ENCODE results near the gene SPX. TPM values are rescaled to one million over a fixed set of nuclear protein-coding genes. Genes with fewer than 3 reads are reported as not detected.

The SPX gene
- total RNA-seq, 1 experiment from 2014 or later = 6.9 TPM

GRCh38 chr12:21538061-21538653, 12.1 kb downstream of the SPX start:
- Mint-ChIP-seq H3K27me3 (ENCODE audit: insufficient read depth, unreplicated experiment) (no peaks in the 10 kb centered on the region), H3K36me3 (ENCODE audit: insufficient read depth, unreplicated experiment) (no peaks in the 10 kb centered on the region), H3K4me1 (ENCODE audit: low read depth, unreplicated experiment) (no peaks in the 10 kb centered on the region), H3K4me3 (ENCODE audit: unreplicated experiment) (no peak overlapping the region), H3K27ac (ENCODE audit: unreplicated experiment) (no peak overlapping the region), H3K9me3 (ENCODE audit: unreplicated experiment) (no peaks in the 10 kb centered on the region)
- CTCF ChIA-PET = no interaction called here
- DNase-seq = no peak
- Histone ChIP-seq H3K36me3 (ENCODE audit: control insufficient read depth, insufficient read depth, low read length) (no peaks in the 10 kb centered on the region), H3K4me3 (ENCODE audit: low read depth, low read length) (no peak overlapping the region), H3K9me3 (no peaks in the 10 kb centered on the region), H3K27me3 (replicated peaks; ENCODE audit: control insufficient read depth, insufficient read depth, low read length) (no peaks in the 10 kb centered on the region), H3K4me1 (no peaks in the 10 kb centered on the region)
- no TSS peak for BruUV-seq (replicated peaks)
- intact Hi-C loops (cut with micrococcal nuclease; ENCODE audit: unreplicated experiment) = no loop called here
- POLR2A ChIA-PET = no interaction called here
- no peak for TF ChIP-seq CTCF (IDR thresholded peaks at IDR 0.05; ENCODE audit: insufficient read depth in 1 of 2, low read depth in 1 of 2, low read length in 1 of 2, severe bottlenecking in 1 of 2, unreplicated experiment in 1 of 2)

GRCh38 chr12:21539797-21540196, 13.7 kb downstream of the SPX start:
- TF ChIP-seq CTCF (IDR thresholded peaks at IDR 0.05; ENCODE audit: insufficient read depth in 1 of 2, low read depth in 1 of 2, low read length in 1 of 2, severe bottlenecking in 1 of 2, unreplicated experiment in 1 of 2) = no peak
- ChIA-PET CTCF (no interaction called here), POLR2A (no interaction called here)
- H3K27ac Mint-ChIP-seq (ENCODE audit: unreplicated experiment) = no peak overlapping the region
- no peaks in the 10 kb centered on the region for H3K36me3 Mint-ChIP-seq (ENCODE audit: insufficient read depth, unreplicated experiment)
- H3K36me3 ChIP-seq (ENCODE audit: control insufficient read depth, insufficient read depth, low read length) = no peaks in the 10 kb centered on the region
- peaks cover 6% of the 10 kb centered on the region; the same call in 1 of the 2 replicates for H3K4me1 ChIP-seq
- DNase-seq = no peak
- no peak overlapping the region for H3K4me3 Mint-ChIP-seq (ENCODE audit: unreplicated experiment)
- no peaks in the 10 kb centered on the region for H3K27me3 Mint-ChIP-seq (ENCODE audit: insufficient read depth, unreplicated experiment)
- H3K9me3 Mint-ChIP-seq (ENCODE audit: unreplicated experiment) = no peaks in the 10 kb centered on the region
- no TSS peak for BruUV-seq (replicated peaks)
- H3K9me3 ChIP-seq = no peaks in the 10 kb centered on the region
- intact Hi-C loops (cut with micrococcal nuclease; ENCODE audit: unreplicated experiment) = no loop called here
- no peaks in the 10 kb centered on the region for H3K27me3 ChIP-seq (replicated peaks; ENCODE audit: control insufficient read depth, insufficient read depth, low read length)
- peaks cover 6% of the 10 kb centered on the region for H3K4me1 Mint-ChIP-seq (ENCODE audit: low read depth, unreplicated experiment)
- H3K4me3 ChIP-seq (ENCODE audit: low read depth, low read length) = no peak overlapping the region

- H3K36me3 ChIP-seq (ENCODE audit: control insufficient read depth, insufficient read depth, low read length) = no peaks in the 10 kb centered on the region
- H3K4me1 Mint-ChIP-seq (ENCODE audit: low read depth, unreplicated experiment) = peaks cover 6% of the 10 kb centered on the region
- intact Hi-C loops (cut with micrococcal nuclease; ENCODE audit: unreplicated experiment) = no loop called here
- no peak for DNase-seq
- no peaks in the 10 kb centered on the region for H3K9me3 ChIP-seq
- H3K27ac Mint-ChIP-seq (ENCODE audit: unreplicated experiment) = no peak overlapping the region
- H3K27me3 Mint-ChIP-seq (ENCODE audit: insufficient read depth, unreplicated experiment) = no peaks in the 10 kb centered on the region
- H3K9me3 Mint-ChIP-seq (ENCODE audit: unreplicated experiment) = no peaks in the 10 kb centered on the region
- H3K27me3 ChIP-seq (replicated peaks; ENCODE audit: control insufficient read depth, insufficient read depth, low read length) = no peaks in the 10 kb centered on the region
- H3K36me3 Mint-ChIP-seq (ENCODE audit: insufficient read depth, unreplicated experiment) = no peaks in the 10 kb centered on the region
- no peak overlapping the region for H3K4me3 ChIP-seq (ENCODE audit: low read depth, low read length)
- no TSS peak for BruUV-seq (replicated peaks)
- H3K4me3 Mint-ChIP-seq (ENCODE audit: unreplicated experiment) = no peak overlapping the region
- POLR2A ChIA-PET = no interaction called here
- peaks cover 6% of the 10 kb centered on the region; the same call in 1 of the 2 replicates for H3K4me1 ChIP-seq
- no peak for TF ChIP-seq CTCF (IDR thresholded peaks at IDR 0.05; ENCODE audit: insufficient read depth in 1 of 2, low read depth in 1 of 2, low read length in 1 of 2, severe bottlenecking in 1 of 2, unreplicated experiment in 1 of 2)
- CTCF ChIA-PET = no interaction called here
Observed at GRCh38 chr12:21541773-21542172, 15.7 kb downstream of the SPX start.

Data from Caco-2 (cell line).